Liver (tissue), 9 donors: ENCODE data around the gene SPOP. TPM values are rescaled to one million over a fixed set of nuclear protein-coding genes. Genes with fewer than 3 reads are reported as not detected.

ENCODE experiments used
- DNase-seq: peaks from one replicate; pipeline ENCODE4 v3.0.0-alpha.2; 2017; ENCODE audit warnings: low spot score
- H3K27ac ChIP-seq, 2 donors: one replicate each; pipeline ENCODE4 v1.7.0; 2013; ENCODE audit warnings: inconsistent platforms in 2 of 2, low read length in 2 of 2, control low read depth in 1 of 2, low read depth in 1 of 2, mild to moderate bottlenecking in 1 of 2
- H3K27me3 ChIP-seq, 4 donors: one replicate each; pipeline versions ENCODE4 v1.6.1 to v1.7.0; 2013; ENCODE audit warnings: low read length in 3 of 4, inconsistent platforms in 1 of 4, mild to moderate bottlenecking in 1 of 4, moderate library complexity in 1 of 4; ENCODE audit not compliant: control insufficient read depth in 4 of 4, insufficient read depth in 4 of 4
- H3K36me3 ChIP-seq, 4 donors: one replicate each; pipeline versions ENCODE4 v1.6.1 to v1.7.0; 2013; ENCODE audit warnings: low read length in 3 of 4, mild to moderate bottlenecking in 3 of 4, low read depth in 1 of 4, moderate library complexity in 1 of 4; ENCODE audit not compliant: control insufficient read depth in 4 of 4, insufficient read depth in 3 of 4
- H3K4me1 ChIP-seq, 4 donors: one replicate each; pipeline versions ENCODE4 v1.6.1 to v1.7.0; 2013; ENCODE audit warnings: low read length in 3 of 4, mild to moderate bottlenecking in 3 of 4, moderate library complexity in 1 of 4; ENCODE audit not compliant: control insufficient read depth in 4 of 4, insufficient read depth in 4 of 4
- H3K4me3 ChIP-seq, 3 donors: one replicate each; pipeline versions ENCODE4 v1.6.1 to v1.7.0; 2013; ENCODE audit warnings: low read length in 3 of 3, control low read depth in 1 of 3, low read depth in 1 of 3, mild to moderate bottlenecking in 1 of 3
- H3K9ac ChIP-seq, 2 donors: one replicate each; pipeline ENCODE4 v1.7.0; 2013; ENCODE audit warnings: low read length in 2 of 2, mild to moderate bottlenecking in 2 of 2, moderate library complexity in 2 of 2, control low read depth in 1 of 2, low read depth in 1 of 2
- H3K9me3 ChIP-seq, 4 donors: one replicate each; pipeline versions ENCODE4 v1.6.1 to v1.7.0; 2013; ENCODE audit warnings: low read length in 3 of 4; ENCODE audit not compliant: control insufficient read depth in 4 of 4
- CTCF ChIP-seq: fragments of 150-350 bp; IDR thresholded peaks from 2 replicates; pipeline ENCODE4 v1.5.1; 2017; ENCODE audit warnings: improper control_type of control experiment, low read depth, low read length; ENCODE audit not compliant: missing input control
- EGR1 ChIP-seq, 2 donors: IDR thresholded peaks; 2 replicates each; pipeline ENCODE4 v1.6.1; 2016 to 2018; ENCODE audit warnings: antibody characterized with exemption in 2 of 2, low read depth in 2 of 2
- FOXA1 ChIP-seq: IDR thresholded peaks from 2 replicates; pipeline ENCODE4 v1.6.1; 2016; ENCODE audit warnings: antibody characterized with exemption
- FOXA2 ChIP-seq: IDR thresholded peaks from 2 replicates; pipeline ENCODE4 v1.6.1; 2016; ENCODE audit warnings: antibody characterized with exemption
- GABPA ChIP-seq, 2 donors: IDR thresholded peaks in 1 of 2; conservative IDR thresholded peaks in 1 of 2; 2 replicates each; pipeline ENCODE4 v1.6.1; 2016; ENCODE audit warnings: antibody characterized with exemption in 2 of 2, mild to moderate bottlenecking in 1 of 2, moderate library complexity in 1 of 2
- HNF4A ChIP-seq, 2 donors: conservative IDR thresholded peaks; 2 replicates each; pipeline ENCODE4 v1.6.1; 2016; ENCODE audit warnings: antibody characterized with exemption in 2 of 2, mild to moderate bottlenecking in 2 of 2
- JUND ChIP-seq, 2 donors: IDR thresholded peaks; 2 replicates each; pipeline ENCODE4 v1.6.1; 2016; ENCODE audit warnings: antibody characterized with exemption in 2 of 2
- MAX ChIP-seq: IDR thresholded peaks from 2 replicates; pipeline ENCODE4 v1.6.1; 2016; ENCODE audit warnings: antibody characterized with exemption
- RAD21 ChIP-seq, 2 donors: IDR thresholded peaks; 2 replicates each; pipeline ENCODE4 v1.6.1; 2016; ENCODE audit warnings: antibody characterized with exemption in 2 of 2, mild to moderate bottlenecking in 2 of 2
- REST ChIP-seq: IDR thresholded peaks from 2 replicates; pipeline ENCODE4 v1.6.1; 2016; ENCODE audit warnings: antibody characterized with exemption, mild to moderate bottlenecking
- SP1 ChIP-seq: IDR thresholded peaks from 2 replicates; pipeline ENCODE4 v1.6.1; 2018; ENCODE audit warnings: antibody characterized with exemption, mild to moderate bottlenecking
- YY1 ChIP-seq: IDR thresholded peaks from 2 replicates; pipeline ENCODE4 v1.6.1; 2016; ENCODE audit warnings: antibody characterized with exemption, mild to moderate bottlenecking
- ZBTB33 ChIP-seq: IDR thresholded peaks from 2 replicates; pipeline ENCODE4 v1.6.1; 2016; ENCODE audit warnings: antibody characterized with exemption
- WGBS: extraction: QIAGEN DNeasy Blood & Tissue Kit; methylation state at CpG from one replicate; pipeline ENCODE4 v1.1.7; 2013; 5-methylcytosine and 5-hydroxymethylcytosine counted together
- polyA plus RNA-seq, 2 donors: library from polyadenylated mRNA; stranded (reverse) in 1 of 2; unstranded in 1 of 2; fragments of 200-250 nt in 1 of 2; fragments of >200 nt in 1 of 2; fragmentation: Nextera tagmentation in 1 of 2; extraction: Ambion mirVana in 1 of 2; gene quantifications; one replicate each; pipeline versions ENCODE4 v1.2.1 to v1.2.3, GENCODE V29; 2013 to 2015
- total RNA-seq, 2 donors: library from RNA; depleted of rRNA; stranded (reverse); fragments of >200 nt; gene quantifications; one replicate each; pipeline ENCODE4 v1.2.3, GENCODE V29; 2014
- donor health status: healthy.
- donor health status: healthy.
- donor health status: healthy.
- donor health status: healthy.
- donor health status: healthy.

The SPOP gene
- total and polyA plus RNA-seq, 4 donors, result 21.6 to 50.8 (median 42.4) TPM

GRCh38 chr17:49715717-49716279, 37.9 kb upstream of the SPOP start:
- TF ChIP-seq YY1, result no peak
- no peak for TF ChIP-seq FOXA1
- Histone ChIP-seq H3K4me3 (no peak overlapping the region), H3K36me3 (peaks cover 13 to 51% (median 45%) of the 10 kb centered on the region in 4 donors), H3K9ac (no peak overlapping the region), H3K9me3 (no peaks in the 10 kb centered on the region), H3K4me1 (no peaks in the 10 kb centered on the region), H3K27ac (no peak overlapping the region), H3K27me3 (no peaks in the 10 kb centered on the region)
- DNase-seq, result no peak
- WGBS, result 83% methylated on average over 9 of the region's 9 CpGs

- no peaks in the 10 kb centered on the region for H3K9me3 ChIP-seq
- no peak overlapping the region for H3K27ac ChIP-seq
- no peaks in the 10 kb centered on the region for H3K27me3 ChIP-seq
- no peak for DNase-seq
- H3K9ac ChIP-seq, result no peak overlapping the region
- no peak for TF ChIP-seq HNF4A (conservative IDR thresholded peaks at IDR 0.05)
- TF ChIP-seq JUND (IDR thresholded peaks at IDR 0.05), result no peak
- no peak for TF ChIP-seq RAD21 (IDR thresholded peaks at IDR 0.05)
- TF ChIP-seq SP1, result no peak
- TF ChIP-seq REST, result no peak
- TF ChIP-seq EGR1 (IDR thresholded peaks at IDR 0.05; ENCODE audit: low read depth in 2 of 2), result no peak
- TF ChIP-seq YY1, result no peak
- TF ChIP-seq CTCF, result no peak
- TF ChIP-seq FOXA2, result no peak
- TF ChIP-seq MAX, result no peak
- no peak for TF ChIP-seq GABPA (IDR thresholded peaks at IDR 0.05 in 1 of 2, conservative IDR thresholded peaks at IDR 0.05 in 1 of 2)
- TF ChIP-seq FOXA1, result no peak
- no peak for TF ChIP-seq ZBTB33
- no peaks in the 10 kb centered on the region for H3K4me1 ChIP-seq
- no peak overlapping the region for H3K4me3 ChIP-seq
- WGBS, result 84% methylated on average over 4 of the region's 4 CpGs
- H3K36me3 ChIP-seq, result peaks cover 13 to 52% (median 43%) of the 10 kb centered on the region in 4 donors
These were observed 37.3 kb upstream of the SPOP start for GRCh38 chr17:49715216-49715615.
